SK-N-SH treated with all-trans-retinoic acid at 6 μM for 48 hours (cell line): ENCODE results near the gene BRINP1.

Experiments used
- ARNTL ChIP-seq: fragments of 450-650 bp; formaldehyde crosslinking; IDR thresholded peaks from 2 replicates; pipeline ENCODE4 v1.5.0; 2020; ENCODE audit warnings: low read depth, mild to moderate bottlenecking, moderate library complexity, borderline replicate concordance
- OSR1 ChIP-seq: fragments of 250-450 bp; sonication (Bioruptor Pico); IDR thresholded peaks from 2 replicates; pipeline ENCODE4 v1.8.0; 2022; ENCODE audit warnings: moderate library complexity, mild to moderate bottlenecking, inconsistent platforms
- RARB ChIP-seq: fragments of 250-450 bp; sonication (Bioruptor Pico); IDR thresholded peaks from 2 replicates; pipeline ENCODE4 v1.8.0; 2021; ENCODE audit warnings: mild to moderate bottlenecking, moderate library complexity
- TCF4 ChIP-seq: fragments of 250-450 bp; sonication (Bioruptor Pico); IDR thresholded peaks from 2 replicates; pipeline ENCODE4 v1.8.0; 2021; ENCODE audit warnings: mild to moderate bottlenecking, moderate library complexity, borderline replicate concordance
- ZFP3 ChIP-seq: fragments of 250-450 bp; sonication (Bioruptor Pico); IDR thresholded peaks from 2 replicates; pipeline ENCODE4 v1.5.0; 2020; ENCODE audit warnings: mild to moderate bottlenecking, moderate library complexity
- ZNF8 ChIP-seq: fragments of 450-650 bp; formaldehyde crosslinking; IDR thresholded peaks from 2 replicates; pipeline ENCODE4 v1.5.0; 2020; ENCODE audit warnings: mild to moderate bottlenecking, moderate library complexity

- TF ChIP-seq ZFP3 (CRISPR knock-in tag) = no peak
- TF ChIP-seq ARNTL = no peak
- no peak for TF ChIP-seq OSR1
- no peak for TF ChIP-seq ZNF8 (CRISPR knock-in tag)
- TF ChIP-seq RARB (CRISPR knock-in tag) = no peak
- TF ChIP-seq TCF4 (CRISPR knock-in tag) = no peak
These were observed 95.8 kb downstream of the BRINP1 start for GRCh38 chr9:119273325-119273904.
